Stimulated activated CD8-positive, alpha-beta memory T cell treated with anti-CD3 and anti-CD28 coated beads, Interleukin-7, amount 100 ng/mL, for 48 hours (primary cell): ENCODE results near the gene MAST1.
"Not testable (repeated sequence)": the region's sequence is repeated elsewhere in the genome, so short reads cannot be mapped to it uniquely, and the experiment has no call there.

ENCODE experiments used
- DNase-seq, 2 donors: peaks; one replicate each; pipeline ENCODE4 v3.0.0-alpha.2; 2020; ENCODE audit warnings: low read depth in 1 of 2; ENCODE audit errors: extremely low read depth in 1 of 2

Gene MAST1

GRCh38 chr19:12838182-12838885 lies at the start of gene MAST1:
TSS of gene MAST1 (plus strand) at chr19:12838515. CDS start at chr19:12838573, 58 bp downstream.
- no peak for DNase-seq

DNA sequence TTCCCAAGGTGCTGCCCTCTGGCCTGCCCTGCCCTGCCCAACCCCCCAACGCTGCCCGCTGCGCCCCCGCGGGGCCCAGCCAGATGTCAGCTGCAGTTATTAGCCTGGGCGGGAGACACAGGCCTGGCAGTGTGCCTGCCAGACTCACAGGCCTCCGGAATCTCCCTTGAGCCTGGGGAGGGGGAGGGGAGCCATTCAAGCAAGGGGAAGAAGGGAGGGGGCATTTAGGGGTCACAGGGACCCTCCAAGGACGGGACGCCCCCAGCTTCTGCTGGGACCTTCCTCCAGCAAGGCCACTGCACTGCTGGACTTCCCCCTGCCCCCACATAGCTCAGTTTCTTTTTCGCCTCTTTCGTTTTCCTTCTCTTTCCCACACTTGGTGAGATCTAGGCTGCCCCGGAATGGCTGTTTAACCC lies 49.6 kb upstream of the MAST1 start:
- DNase-seq, result no peak

- DNase-seq, result no peak
Measured at GRCh38 chr19:12789098-12789903, 49.0 kb upstream of the MAST1 start.

GRCh38 chr19:12789904-12790619 lies 48.3 kb upstream of the MAST1 start:
- DNase-seq, result peak; percentile 98

DNA sequence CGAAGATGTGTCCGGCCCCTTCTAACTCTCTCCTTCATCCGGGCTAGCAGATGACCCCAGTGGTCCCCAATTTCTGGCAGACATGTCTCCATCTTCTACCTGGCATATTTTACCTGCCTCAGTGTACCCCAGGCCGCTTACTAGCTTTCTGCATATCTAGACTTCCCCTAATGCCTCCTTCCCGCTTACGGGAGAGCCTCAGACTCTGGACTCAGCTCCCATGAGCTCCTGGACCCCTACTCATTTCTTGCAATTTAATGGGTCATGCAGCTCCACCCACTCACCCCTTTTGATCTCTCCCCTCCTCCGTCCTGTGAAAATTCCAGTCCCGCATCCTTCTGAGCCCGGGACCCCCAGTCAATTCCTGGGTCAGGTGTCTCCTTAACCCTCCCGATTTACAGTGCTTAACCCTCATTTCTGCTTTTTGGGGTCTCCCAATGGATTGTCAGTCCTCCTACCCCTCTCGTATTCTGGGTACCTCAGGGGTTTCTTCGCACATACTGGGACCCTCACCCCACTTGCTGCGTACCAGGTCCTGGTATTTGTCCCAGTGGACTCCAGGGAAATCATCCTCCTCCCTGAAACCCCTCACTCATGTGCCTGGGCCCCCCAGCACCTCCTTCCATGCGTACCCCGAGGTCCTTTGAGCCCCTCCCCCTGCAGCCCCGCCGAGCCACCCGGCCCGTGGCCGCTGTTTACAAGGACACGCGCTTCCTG lies 47.5 kb upstream of the MAST1 start:
- DNase-seq, result no peak

- peak; percentile 93 to 94 for DNase-seq
Measured at GRCh38 chr19:12791345-12792050, 46.8 kb upstream of the MAST1 start, which contains the start of gene JUNB. TSS of gene JUNB (plus strand) at chr19:12791486. CDS start at chr19:12791772, 286 bp downstream.

GRCh38 chr19:12792051-12792852 lies 46.1 kb upstream of the MAST1 start:
- peak in 1 of 2 donors; percentile 65 for DNase-seq

DNA sequence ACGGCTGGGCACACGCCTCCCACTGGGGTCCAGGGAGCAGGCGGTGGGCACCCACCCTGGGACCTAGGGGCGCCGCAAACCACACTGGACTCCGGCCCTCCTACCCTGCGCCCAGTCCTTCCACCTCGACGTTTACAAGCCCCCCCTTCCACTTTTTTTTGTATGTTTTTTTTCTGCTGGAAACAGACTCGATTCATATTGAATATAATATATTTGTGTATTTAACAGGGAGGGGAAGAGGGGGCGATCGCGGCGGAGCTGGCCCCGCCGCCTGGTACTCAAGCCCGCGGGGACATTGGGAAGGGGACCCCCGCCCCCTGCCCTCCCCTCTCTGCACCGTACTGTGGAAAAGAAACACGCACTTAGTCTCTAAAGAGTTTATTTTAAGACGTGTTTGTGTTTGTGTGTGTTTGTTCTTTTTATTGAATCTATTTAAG lies 45.4 kb upstream of the MAST1 start:
- no peak for DNase-seq

GRCh38 chr19:12793290-12794195 lies 44.8 kb upstream of the MAST1 start:
- peak; percentile 88 to 93 for DNase-seq

DNA sequence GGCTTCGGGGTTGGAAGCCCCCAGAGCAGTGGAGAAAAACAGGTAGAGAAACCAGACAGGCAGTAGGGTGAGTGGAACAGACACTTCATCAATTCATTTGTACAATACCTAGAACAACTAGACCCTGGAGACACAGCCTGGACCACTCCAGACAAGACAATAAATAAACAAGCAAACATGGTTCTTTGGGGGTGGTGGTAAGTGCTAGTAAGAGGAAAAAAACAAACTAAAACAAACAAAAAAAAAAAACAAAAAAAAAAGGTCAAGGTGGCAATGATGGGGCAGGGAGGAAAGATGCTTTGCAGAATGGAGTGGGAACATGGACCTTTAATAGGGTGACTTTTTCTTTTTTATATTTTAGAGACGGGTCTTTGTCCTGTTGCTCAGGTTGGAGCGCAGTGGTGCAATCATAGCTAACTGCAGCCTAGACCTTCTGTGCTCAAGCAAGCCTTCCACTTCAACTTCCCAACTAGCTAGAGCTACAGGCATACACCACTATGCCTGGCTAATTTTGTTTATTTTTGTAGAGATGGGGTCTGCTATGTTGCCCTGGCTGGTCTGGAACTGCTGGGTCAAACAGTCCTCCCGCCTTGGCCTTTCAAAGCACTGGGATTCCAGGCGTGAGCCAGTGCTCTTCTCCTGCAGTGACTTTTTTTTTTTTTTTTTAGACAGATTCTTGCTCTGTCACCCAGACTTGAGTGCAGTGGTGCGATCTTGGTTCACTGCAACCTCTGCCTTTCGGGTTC lies 43.9 kb upstream of the MAST1 start:
- DNase-seq, result no peak

GRCh38 chr19:12794971-12795381 lies 43.3 kb upstream of the MAST1 start:
- DNase-seq, result no peak

- DNase-seq, result no peak
Measured at GRCh38 chr19:12796146-12797071, 41.9 kb upstream of the MAST1 start.

DNA sequence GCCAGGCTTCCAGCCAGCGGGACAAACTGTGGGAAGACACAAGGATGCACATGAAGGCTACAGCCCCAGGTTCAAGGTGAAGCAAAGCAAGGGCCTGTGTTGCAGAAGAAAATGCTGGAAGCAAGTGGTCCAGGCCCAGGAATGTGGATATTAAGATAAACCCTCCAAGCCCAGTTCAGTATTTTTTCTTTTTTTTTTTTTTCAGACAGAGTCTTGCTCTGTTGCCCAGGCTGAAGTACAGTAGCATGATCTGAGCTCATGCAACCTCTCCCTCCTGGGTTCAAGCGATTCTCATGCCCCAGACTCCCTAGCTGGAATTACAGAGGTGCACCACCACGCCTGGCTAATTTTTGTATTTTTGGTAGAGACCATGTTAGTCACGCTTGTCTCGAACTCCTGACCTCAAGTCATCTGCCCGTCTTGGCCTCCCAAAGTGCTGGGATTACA lies 41.2 kb upstream of the MAST1 start:
- no peak for DNase-seq

DNA sequence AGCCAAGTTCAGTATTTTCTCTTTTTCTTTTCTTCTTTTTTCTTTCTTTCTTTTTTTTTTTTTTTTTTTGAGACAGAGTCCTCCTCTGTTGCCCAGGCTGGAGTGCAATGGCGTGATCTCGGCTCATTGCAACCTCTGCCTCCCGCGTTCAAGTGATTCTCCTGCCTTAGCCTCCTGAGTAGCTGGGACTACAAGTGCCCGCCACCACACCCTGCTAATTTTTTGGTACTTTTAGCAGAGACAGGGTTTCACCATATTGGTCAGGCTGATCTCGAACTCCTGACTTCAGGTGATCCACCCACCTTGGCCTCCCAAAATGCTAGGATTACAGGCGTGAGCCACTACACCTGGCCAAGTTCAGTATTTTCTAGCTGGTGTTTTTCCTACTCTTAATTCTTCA lies 40.7 kb upstream of the MAST1 start:
- not testable (repeated sequence) for DNase-seq

- DNase-seq, result no peak
Measured at GRCh38 chr19:12799742-12800465, 38.4 kb upstream of the MAST1 start.

DNA sequence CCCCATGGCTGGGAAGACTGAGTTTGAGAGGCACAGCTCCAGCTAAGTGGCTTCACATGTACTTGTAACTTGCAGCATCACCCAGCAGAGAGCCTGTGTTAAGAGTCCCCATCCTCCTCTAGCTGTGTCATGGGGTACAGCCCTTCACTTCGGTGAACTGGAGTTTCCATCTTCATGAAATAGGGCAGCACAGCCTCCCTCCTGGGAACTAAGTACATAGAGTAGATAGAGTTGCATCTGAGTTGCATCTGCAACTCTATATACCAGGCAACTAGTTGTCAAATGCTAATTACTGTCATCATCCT lies 37.9 kb upstream of the MAST1 start:
- no peak for DNase-seq
